Astrocyte of the spinal cord (primary cell): ENCODE results near the gene OR6A2.

Experiments used
- DNase-seq: peaks from one replicate; pipeline ENCODE4 v3.0.0; 2011; ENCODE audit warnings: low read depth, low spot score
- H3K4me3 ChIP-seq: 2 replicates; pipeline ENCODE4 v1.5.1; 2011; ENCODE audit warnings: low read depth, mild to moderate bottlenecking, low read length, moderate library complexity
- CTCF ChIP-seq: IDR thresholded peaks from 2 replicates; pipeline ENCODE4 v1.5.1; 2012; ENCODE audit warnings: low read depth, mild to moderate bottlenecking, low read length, inconsistent platforms
- in situ Hi-C: cut with HindIII; loops from 2 replicates; pipeline ENCODE4 v1.10.0; 2017; ENCODE audit warnings: low sequenced_read_pairs

The OR6A2 gene

GRCh38 chr11:6771926-6772893 lies 27.3 kb downstream of the OR6A2 start, which contains the start of gene OR2AG2:
Gene OR2AG2 (minus strand): TSS chr11:6771976. CDS start chr11:6768957, 3,019 bp downstream.
- TF ChIP-seq CTCF: no peak
- in situ Hi-C loops: no loop called here
- no peak for DNase-seq
- H3K4me3 ChIP-seq: no peak within 1 kb of the TSS

- peak; percentile 75 for TF ChIP-seq CTCF
- no peak overlapping the region for H3K4me3 ChIP-seq
- in situ Hi-C loops: no loop called here
- peak; percentile 62 for DNase-seq
Measured at GRCh38 chr11:6757373-6757967, 42.0 kb downstream of the OR6A2 start.

DNA sequence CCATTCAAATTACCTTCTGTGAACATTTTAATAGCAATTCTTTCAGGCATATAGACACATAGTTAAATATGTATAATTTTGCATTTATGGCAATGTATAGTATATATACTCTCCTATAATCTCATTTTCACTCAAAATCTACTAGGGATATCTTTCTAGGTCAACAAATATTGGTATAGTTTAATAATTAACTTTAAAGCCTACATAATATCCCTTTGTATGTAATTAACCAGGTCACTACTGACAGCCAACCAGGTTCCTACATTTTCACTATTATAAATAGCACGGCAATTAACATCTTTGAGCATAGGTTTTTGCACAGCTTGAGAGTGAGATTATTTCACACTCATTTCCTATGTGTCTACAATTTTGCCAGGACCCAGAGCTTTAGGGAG lies 43.5 kb downstream of the OR6A2 start:
- no peak overlapping the region for H3K4me3 ChIP-seq
- no peak for DNase-seq
- in situ Hi-C loops: no loop called here
- TF ChIP-seq CTCF: no peak

DNA sequence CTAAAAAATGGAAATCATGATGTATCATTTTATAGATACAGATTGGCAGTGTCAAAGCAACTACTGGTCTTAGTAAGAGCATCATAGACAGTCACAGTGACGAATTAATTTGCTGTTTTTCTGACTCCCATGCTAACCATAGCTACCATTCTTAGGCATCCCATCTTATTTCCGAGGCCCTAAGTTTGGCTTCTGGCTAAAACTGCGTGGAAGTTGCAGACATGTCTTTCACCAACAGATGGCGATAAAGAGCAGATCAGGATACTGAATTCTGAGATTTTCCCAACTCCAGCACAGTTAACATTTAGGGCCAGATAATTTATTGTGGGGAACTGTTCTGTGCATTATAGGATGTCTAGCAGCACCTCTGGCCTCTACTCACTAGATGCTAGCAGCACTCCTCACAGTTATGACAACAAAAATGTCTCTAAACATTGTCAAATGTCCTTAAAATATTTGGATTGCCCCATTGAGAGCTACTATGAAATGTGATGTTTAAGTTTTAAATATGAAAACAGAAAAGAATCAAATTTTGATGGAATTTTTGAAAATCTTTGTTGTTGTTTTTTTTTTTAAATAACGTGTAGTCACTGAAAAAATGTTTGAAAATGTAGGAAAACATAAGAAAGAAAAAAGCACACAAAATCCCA lies 44.1 kb downstream of the OR6A2 start:
- TF ChIP-seq CTCF: peak; percentile 93
- in situ Hi-C loops: no loop called here
- DNase-seq: peak; percentile 29
- no peak overlapping the region for H3K4me3 ChIP-seq

DNA sequence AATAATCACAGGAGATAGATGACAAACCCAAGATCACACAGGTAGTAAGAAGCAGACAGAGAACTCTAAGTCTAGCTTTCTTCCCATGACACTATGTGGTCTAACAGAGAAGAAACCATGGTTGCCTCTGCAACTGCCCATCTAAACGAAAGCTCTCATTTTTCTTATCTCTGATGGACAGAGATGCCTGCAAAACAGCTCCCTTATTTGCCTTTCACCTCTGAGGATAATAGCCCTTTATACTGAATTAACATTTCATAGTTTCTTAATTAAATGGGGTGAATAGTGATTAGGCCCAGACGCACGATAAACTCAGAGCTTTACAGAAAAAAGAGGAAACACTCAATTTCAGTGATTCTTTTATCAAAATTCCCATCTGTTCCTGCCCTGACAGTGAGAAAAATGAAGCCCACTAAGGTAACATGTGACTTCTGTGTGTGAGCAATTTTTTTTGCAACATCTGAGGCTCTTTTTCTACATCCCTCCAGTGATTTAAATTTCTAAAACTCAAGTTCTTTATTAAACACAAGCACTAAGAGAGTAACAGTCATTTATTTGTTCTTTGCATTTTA lies 52.3 kb downstream of the OR6A2 start:
- no peak for DNase-seq
- H3K4me3 ChIP-seq: no peak overlapping the region
- in situ Hi-C loops: no loop called here
- TF ChIP-seq CTCF: no peak

GRCh38 chr11:6746626-6747025 lies 52.9 kb downstream of the OR6A2 start:
- in situ Hi-C loops: no loop called here
- DNase-seq: no peak
- TF ChIP-seq CTCF: no peak
- H3K4me3 ChIP-seq: no peak overlapping the region
